Caco-2 (cell line): Measurements from ENCODE around the gene MAGEC3. TPM values are rescaled to one million over a fixed set of nuclear protein-coding genes. Genes with fewer than 3 reads are reported as not detected.
A peak's percentile ranks its signal among the peaks of the same experiment; 100 is the strongest.

Experiments
- BruUV-seq: library from RNA; stranded (reverse); fragments of 400-500 nt; replicated peaks from 2 replicates; lab custom pipeline; 2021; lab: Mats Ljungman, UMichigan
- CTCF ChIA-PET: fragments of 300-600 bp; sonication (Branson Sonifier 250); formaldehyde crosslinking; loops from one replicate; lab custom pipeline; 2022; ENCODE audit warnings: antibody characterized with exemption; lab: Charles Lee
- POLR2A ChIA-PET: fragments of 300-600 bp; sonication (Branson Sonifier 250); formaldehyde crosslinking; loops from one replicate; lab custom pipeline; 2022; ENCODE audit warnings: antibody characterized with exemption; lab: Charles Lee
- DNase-seq, 2 experiments: peaks; one replicate each; pipeline versions ENCODE4 v3.0.0 to v3.0.0-alpha.2; 2020 to 2022
- H3K27me3 ChIP-seq: replicated peaks from 2 replicates; pipeline ENCODE4 v1.6.0; 2011; ENCODE audit warnings: low read length; ENCODE audit not compliant: control insufficient read depth, insufficient read depth
- H3K36me3 ChIP-seq: 2 replicates; pipeline ENCODE4 v1.5.1; 2011; ENCODE audit warnings: low read length; ENCODE audit not compliant: control insufficient read depth, insufficient read depth
- H3K4me1 ChIP-seq: fragments of 250-450 bp; sonication (Bioruptor Pico); 2 replicates; pipeline ENCODE4 v1.5.1; 2020; ENCODE audit warnings: mild to moderate bottlenecking
- H3K4me3 ChIP-seq: 2 replicates; pipeline ENCODE4 v1.5.1; 2011; ENCODE audit warnings: low read depth, mild to moderate bottlenecking, control low read depth, low read length
- H3K9me3 ChIP-seq: fragments of 250-450 bp; sonication (Bioruptor Pico); 2 replicates; pipeline ENCODE4 v1.5.1; 2020; ENCODE audit warnings: mild to moderate bottlenecking, moderate library complexity
- H3K27ac Mint-ChIP-seq: one replicate; pipeline ENCODE4 v1.8.0; 2022; ENCODE audit warnings: mixed read lengths; ENCODE audit not compliant: unreplicated experiment
- H3K27me3 Mint-ChIP-seq: one replicate; pipeline ENCODE4 v1.8.0; 2022; ENCODE audit warnings: mixed read lengths; ENCODE audit not compliant: insufficient read depth, unreplicated experiment
- H3K36me3 Mint-ChIP-seq: one replicate; pipeline ENCODE4 v1.8.0; 2022; ENCODE audit warnings: mild to moderate bottlenecking, mixed read lengths; ENCODE audit not compliant: insufficient read depth, unreplicated experiment
- H3K4me1 Mint-ChIP-seq: one replicate; pipeline ENCODE4 v1.8.0; 2022; ENCODE audit warnings: low read depth, mixed read lengths; ENCODE audit not compliant: unreplicated experiment
- H3K4me3 Mint-ChIP-seq: one replicate; pipeline ENCODE4 v1.8.0; 2022; ENCODE audit warnings: mild to moderate bottlenecking, moderate library complexity, mixed read lengths; ENCODE audit not compliant: unreplicated experiment
- H3K9me3 Mint-ChIP-seq: one replicate; pipeline ENCODE4 v1.8.0; 2022; ENCODE audit warnings: mixed read lengths; ENCODE audit not compliant: unreplicated experiment
- intact Hi-C: fragments of 100-400 bp; cut with micrococcal nuclease; formaldehyde crosslinking; loops from one replicate; pipeline ENCODE4 v1.10.0; 2022; ENCODE audit not compliant: unreplicated experiment
- total RNA-seq: library from RNA; stranded (reverse); gene quantifications from 2 replicates; pipeline ENCODE4 v1.2.3, GENCODE V29; 2022
- TF ChIP-seq, protein P1 (sequence below), 2 experiments: fragments of 200-600 bp in 1 of 2; IDR thresholded peaks; 1 replicate in 1 of 2; 2 replicates in 1 of 2; pipeline versions ENCODE4 v1.5.1 to v1.8.0; 2011 to 2022; ENCODE audit warnings: antibody characterized with exemption in 1 of 2, control low read depth in 1 of 2, inconsistent platforms in 1 of 2, low read depth in 1 of 2, low read length in 1 of 2, mild to moderate bottlenecking in 1 of 2, moderate library complexity in 1 of 2; ENCODE audit not compliant: insufficient read depth in 1 of 2, severe bottlenecking in 1 of 2, unreplicated experiment in 1 of 2

MAGEC3 gene
- total RNA-seq, 1 experiment from 2014 or later, result not detected

DNA sequence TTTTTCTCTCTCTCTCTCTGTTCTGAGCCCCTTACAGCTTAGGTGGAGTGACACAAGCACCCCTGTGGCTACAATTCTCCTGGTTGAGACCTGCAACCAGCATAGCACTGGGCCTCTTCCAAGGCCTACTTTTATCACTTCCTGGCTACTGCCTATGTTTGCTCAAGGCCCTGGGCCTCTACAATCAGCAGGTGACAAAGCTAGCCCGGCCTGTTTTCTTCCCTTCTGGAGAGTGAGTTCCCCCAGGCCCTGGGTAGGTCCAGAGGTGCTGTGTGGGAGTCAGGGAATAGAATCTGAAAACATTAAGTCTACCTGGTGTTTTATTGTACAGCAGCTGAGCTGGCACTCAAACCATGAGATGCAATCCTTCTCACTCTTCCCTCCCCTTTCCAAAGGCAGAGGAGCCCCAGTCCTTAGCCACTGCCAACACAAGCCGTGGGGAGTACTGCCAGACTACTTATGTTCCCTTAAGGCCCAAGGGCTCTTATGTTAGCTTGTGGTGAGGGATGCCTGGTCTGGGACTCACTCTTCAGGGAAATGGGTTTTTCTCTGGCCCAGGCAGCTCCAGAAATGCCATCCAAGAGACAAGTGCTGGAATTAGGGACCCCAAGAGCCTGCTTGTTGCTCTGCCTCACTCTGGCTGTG, 23.8 kb upstream of the MAGEC3 start:
- H3K27me3 Mint-ChIP-seq, result no peaks in the 10 kb centered on the region
- no peaks in the 10 kb centered on the region for H3K36me3 ChIP-seq
- BruUV-seq, result no TSS peak
- no peak overlapping the region for H3K4me3 Mint-ChIP-seq
- H3K4me1 ChIP-seq, result no peaks in the 10 kb centered on the region
- intact Hi-C loops, result no loop called here
- TF ChIP-seq, protein P1, sequence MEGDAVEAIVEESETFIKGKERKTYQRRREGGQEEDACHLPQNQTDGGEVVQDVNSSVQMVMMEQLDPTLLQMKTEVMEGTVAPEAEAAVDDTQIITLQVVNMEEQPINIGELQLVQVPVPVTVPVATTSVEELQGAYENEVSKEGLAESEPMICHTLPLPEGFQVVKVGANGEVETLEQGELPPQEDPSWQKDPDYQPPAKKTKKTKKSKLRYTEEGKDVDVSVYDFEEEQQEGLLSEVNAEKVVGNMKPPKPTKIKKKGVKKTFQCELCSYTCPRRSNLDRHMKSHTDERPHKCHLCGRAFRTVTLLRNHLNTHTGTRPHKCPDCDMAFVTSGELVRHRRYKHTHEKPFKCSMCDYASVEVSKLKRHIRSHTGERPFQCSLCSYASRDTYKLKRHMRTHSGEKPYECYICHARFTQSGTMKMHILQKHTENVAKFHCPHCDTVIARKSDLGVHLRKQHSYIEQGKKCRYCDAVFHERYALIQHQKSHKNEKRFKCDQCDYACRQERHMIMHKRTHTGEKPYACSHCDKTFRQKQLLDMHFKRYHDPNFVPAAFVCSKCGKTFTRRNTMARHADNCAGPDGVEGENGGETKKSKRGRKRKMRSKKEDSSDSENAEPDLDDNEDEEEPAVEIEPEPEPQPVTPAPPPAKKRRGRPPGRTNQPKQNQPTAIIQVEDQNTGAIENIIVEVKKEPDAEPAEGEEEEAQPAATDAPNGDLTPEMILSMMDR (IDR thresholded peaks at IDR 0.05; ENCODE audit: insufficient read depth in 1 of 2, low read depth in 1 of 2, low read length in 1 of 2, severe bottlenecking in 1 of 2, unreplicated experiment in 1 of 2), result no peak
- H3K4me1 Mint-ChIP-seq, result no peaks in the 10 kb centered on the region
- POLR2A ChIA-PET, result no interaction called here
- no peak overlapping the region for H3K4me3 ChIP-seq
- H3K9me3 ChIP-seq, result no peaks in the 10 kb centered on the region
- CTCF ChIA-PET, result no interaction called here
- no peaks in the 10 kb centered on the region for H3K36me3 Mint-ChIP-seq
- H3K27me3 ChIP-seq, result no peaks in the 10 kb centered on the region
- peak; percentile 0 to 36 for DNase-seq
- H3K9me3 Mint-ChIP-seq, result peaks cover 9% of the 10 kb centered on the region
- no peak overlapping the region for H3K27ac Mint-ChIP-seq

DNA sequence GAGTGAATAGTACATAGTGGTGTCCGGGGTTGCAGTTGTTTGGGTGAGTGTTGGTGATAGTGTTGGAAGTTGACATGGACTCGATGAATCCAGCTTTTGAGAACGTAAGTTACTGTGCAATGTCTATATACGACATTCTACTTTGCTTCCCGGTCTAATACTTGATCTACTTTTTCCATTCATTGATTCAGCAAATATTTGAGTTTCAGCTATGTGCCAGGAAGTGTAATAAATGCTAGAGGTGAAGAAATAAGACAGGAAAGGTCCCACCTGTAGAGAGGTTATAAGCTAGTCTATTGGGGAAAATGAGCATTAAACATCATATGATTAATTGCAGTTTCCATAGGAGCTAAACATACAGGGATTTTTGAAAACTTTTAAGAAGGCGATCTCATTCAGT, 22.2 kb upstream of the MAGEC3 start:
- POLR2A ChIA-PET, result no interaction called here
- Histone ChIP-seq H3K4me3 (no peak overlapping the region), H3K36me3 (no peaks in the 10 kb centered on the region), H3K4me1 (no peaks in the 10 kb centered on the region), H3K27me3 (no peaks in the 10 kb centered on the region), H3K9me3 (no peaks in the 10 kb centered on the region)
- no TSS peak for BruUV-seq
- intact Hi-C loops, result no loop called here
- Mint-ChIP-seq H3K27me3 (no peaks in the 10 kb centered on the region), H3K4me1 (no peaks in the 10 kb centered on the region), H3K4me3 (no peak overlapping the region), H3K36me3 (no peaks in the 10 kb centered on the region), H3K9me3 (peaks cover 5% of the 10 kb centered on the region), H3K27ac (no peak overlapping the region)
- CTCF ChIA-PET, result no interaction called here
- TF ChIP-seq, protein P1 (IDR thresholded peaks at IDR 0.05; ENCODE audit: insufficient read depth in 1 of 2, low read depth in 1 of 2, low read length in 1 of 2, severe bottlenecking in 1 of 2, unreplicated experiment in 1 of 2), result no peak
- no peak for DNase-seq

DNA sequence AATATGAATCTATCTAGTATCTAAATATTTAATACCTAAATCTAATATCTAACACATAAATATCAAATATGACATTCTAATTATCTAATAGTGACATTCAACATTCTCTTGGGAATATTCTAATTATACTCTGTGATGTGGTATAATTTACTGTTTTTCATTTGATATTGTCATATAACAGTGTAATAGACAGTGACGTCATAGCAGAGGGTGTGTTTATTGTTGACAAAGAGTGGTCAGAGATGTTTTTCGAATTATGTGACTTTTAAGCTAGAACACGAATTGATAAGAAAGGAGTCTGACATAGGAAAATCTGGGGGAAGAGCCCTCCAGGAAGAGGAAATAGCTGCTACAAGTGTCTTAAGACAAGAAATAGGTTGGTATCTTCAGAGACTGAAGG, 5.9 kb upstream of the MAGEC3 start:
- no peak overlapping the region for H3K4me3 Mint-ChIP-seq

More for the DNA sequence above, 5.9 kb upstream of the MAGEC3 start:
- H3K27me3 ChIP-seq, result no peaks in the 10 kb centered on the region
- CTCF ChIA-PET, result no interaction called here
- intact Hi-C loops, result no loop called here
- POLR2A ChIA-PET, result no interaction called here
- H3K36me3 ChIP-seq, result no peaks in the 10 kb centered on the region
- Mint-ChIP-seq H3K9me3 (peaks cover 10% of the 10 kb centered on the region), H3K27me3 (no peaks in the 10 kb centered on the region), H3K36me3 (no peaks in the 10 kb centered on the region), H3K4me1 (no peaks in the 10 kb centered on the region), H3K27ac (no peak overlapping the region)
- TF ChIP-seq, protein P1 (IDR thresholded peaks at IDR 0.05; ENCODE audit: insufficient read depth in 1 of 2, low read depth in 1 of 2, low read length in 1 of 2, severe bottlenecking in 1 of 2, unreplicated experiment in 1 of 2), result no peak
- no peak for DNase-seq
- BruUV-seq, result no TSS peak
- H3K4me1 ChIP-seq, result no peaks in the 10 kb centered on the region
- no peak overlapping the region for H3K4me3 ChIP-seq
- H3K9me3 ChIP-seq, result no peaks in the 10 kb centered on the region
